Calu3 (cell line): ENCODE data around the gene XPR1. TPM values are rescaled to one million over a fixed set of nuclear protein-coding genes. Genes with fewer than 3 reads are reported as not detected.

ENCODE experiments used
- BruUV-seq: library from RNA; stranded (reverse); fragments of 400-500 nt; replicated peaks from 2 replicates; lab custom pipeline; 2021; lab: Mats Ljungman, UMichigan
- CTCF ChIA-PET: fragments of 300-600 bp; sonication (Branson Sonifier 250); formaldehyde crosslinking; loops from one replicate; lab custom pipeline; 2022; ENCODE audit warnings: antibody characterized with exemption; lab: Charles Lee
- DNase-seq: peaks from one replicate; pipeline ENCODE4 v3.0.0; 2022
- H3K27ac Mint-ChIP-seq: one replicate; pipeline ENCODE4 v1.8.0; 2022; ENCODE audit warnings: mixed read lengths; ENCODE audit not compliant: unreplicated experiment
- H3K27me3 Mint-ChIP-seq: one replicate; pipeline ENCODE4 v1.8.0; 2022; ENCODE audit warnings: mixed read lengths; ENCODE audit not compliant: unreplicated experiment
- H3K36me3 Mint-ChIP-seq: one replicate; pipeline ENCODE4 v1.8.0; 2022; ENCODE audit warnings: mild to moderate bottlenecking, moderate library complexity, mixed read lengths; ENCODE audit not compliant: insufficient read depth, unreplicated experiment
- H3K4me1 Mint-ChIP-seq: one replicate; pipeline ENCODE4 v1.8.0; 2022; ENCODE audit warnings: mild to moderate bottlenecking, low read depth, mixed read lengths; ENCODE audit not compliant: unreplicated experiment
- H3K4me3 Mint-ChIP-seq: one replicate; pipeline ENCODE4 v1.8.0; 2022; ENCODE audit warnings: mild to moderate bottlenecking, low read depth, moderate library complexity, mixed read lengths; ENCODE audit not compliant: unreplicated experiment
- H3K9me3 Mint-ChIP-seq: one replicate; pipeline ENCODE4 v1.8.0; 2022; ENCODE audit warnings: low read depth, mixed read lengths; ENCODE audit not compliant: unreplicated experiment
- CTCF ChIP-seq: fragments of 200-600 bp; IDR thresholded peaks from one replicate; pipeline ENCODE4 v1.8.0; 2022; ENCODE audit warnings: antibody characterized with exemption; ENCODE audit not compliant: unreplicated experiment
- intact Hi-C: fragments of 100-400 bp; cut with micrococcal nuclease; formaldehyde crosslinking; loops from one replicate; pipeline ENCODE4 v1.10.0; 2022; ENCODE audit not compliant: unreplicated experiment
- total RNA-seq: library from RNA; stranded (reverse); gene quantifications from 2 replicates; pipeline ENCODE4 v1.2.3, GENCODE V29; 2022

Gene XPR1
- total RNA-seq, 1 experiment from 2014 or later = 44.5 TPM

GRCh38 chr1:180796897-180797640, 165.2 kb downstream of the XPR1 start:
- intact Hi-C loops = no loop called here
- no peak for DNase-seq
- no peak for TF ChIP-seq CTCF
- no peaks in the 10 kb centered on the region for H3K4me1 Mint-ChIP-seq
- H3K4me3 Mint-ChIP-seq = no peak overlapping the region
- no peak overlapping the region for H3K27ac Mint-ChIP-seq
- CTCF ChIA-PET = no interaction called here
- BruUV-seq = no TSS peak
- H3K9me3 Mint-ChIP-seq = no peaks in the 10 kb centered on the region
- H3K27me3 Mint-ChIP-seq = no peaks in the 10 kb centered on the region
- H3K36me3 Mint-ChIP-seq = no peaks in the 10 kb centered on the region

GRCh38 chr1:180800945-180801344, 169.1 kb downstream of the XPR1 start:
- H3K27ac Mint-ChIP-seq = no peak overlapping the region
- no TSS peak for BruUV-seq
- H3K4me1 Mint-ChIP-seq = no peaks in the 10 kb centered on the region
- H3K27me3 Mint-ChIP-seq = no peaks in the 10 kb centered on the region
- H3K4me3 Mint-ChIP-seq = no peak overlapping the region
- H3K9me3 Mint-ChIP-seq = no peaks in the 10 kb centered on the region
- DNase-seq = no peak
- CTCF ChIA-PET = no interaction called here
- intact Hi-C loops = no loop called here
- no peaks in the 10 kb centered on the region for H3K36me3 Mint-ChIP-seq
- TF ChIP-seq CTCF = no peak

GRCh38 chr1:180802813-180803212, 171.0 kb downstream of the XPR1 start:
- H3K4me1 Mint-ChIP-seq = no peaks in the 10 kb centered on the region
- no peak for DNase-seq
- intact Hi-C loops = no loop called here
- H3K4me3 Mint-ChIP-seq = no peak overlapping the region
- H3K27ac Mint-ChIP-seq = no peak overlapping the region
- CTCF ChIA-PET = no interaction called here
- H3K27me3 Mint-ChIP-seq = no peaks in the 10 kb centered on the region
- peaks cover 3% of the 10 kb centered on the region for H3K36me3 Mint-ChIP-seq
- TF ChIP-seq CTCF = no peak
- no TSS peak for BruUV-seq
- no peaks in the 10 kb centered on the region for H3K9me3 Mint-ChIP-seq

GRCh38 chr1:180805316-180805715, 173.5 kb downstream of the XPR1 start:
- H3K4me1 Mint-ChIP-seq = no peaks in the 10 kb centered on the region
- CTCF ChIA-PET = no interaction called here
- intact Hi-C loops = no loop called here
- peaks cover 3% of the 10 kb centered on the region for H3K36me3 Mint-ChIP-seq
- no TSS peak for BruUV-seq
- no peak overlapping the region for H3K27ac Mint-ChIP-seq
- H3K9me3 Mint-ChIP-seq = no peaks in the 10 kb centered on the region
- TF ChIP-seq CTCF = no peak
- DNase-seq = no peak
- H3K4me3 Mint-ChIP-seq = no peak overlapping the region
- H3K27me3 Mint-ChIP-seq = no peaks in the 10 kb centered on the region
